GM19467 (cell line): Measurements from ENCODE around the gene G2E3.
A peak's percentile ranks its signal among the peaks of the same experiment; 100 is the strongest.
"Not testable (repeated sequence)": the region's sequence is repeated elsewhere in the genome, so short reads cannot be mapped to it uniquely, and the experiment has no call there.

ENCODE experiments used
- ATAC-seq: cut with Tn5 transposase; IDR thresholded peaks from one replicate; pipeline ENCODE4 v1.9.1; 2021; ENCODE audit warnings: mild to moderate bottlenecking, moderate library complexity; ENCODE audit not compliant: unreplicated experiment

G2E3 gene

GRCh38 chr14:30600922-30601918 lies 42.3 kb downstream of the G2E3 start:
- ATAC-seq, result no peak

- ATAC-seq, result no peak
These were observed 44.4 kb downstream of the G2E3 start for GRCh38 chr14:30603402-30603801.

- ATAC-seq, result not testable (repeated sequence)
These were observed 45.7 kb downstream of the G2E3 start for GRCh38 chr14:30604696-30605095.

- no peak for ATAC-seq
These were observed 48.3 kb downstream of the G2E3 start for GRCh38 chr14:30607156-30607780.

- no peak for ATAC-seq
These were observed 49.6 kb downstream of the G2E3 start for GRCh38 chr14:30608533-30609006.

GRCh38 chr14:30610787-30611343 lies 51.9 kb downstream of the G2E3 start:
- ATAC-seq, result no peak

- no peak for ATAC-seq
These were observed 55.2 kb downstream of the G2E3 start for GRCh38 chr14:30614155-30614554.

- ATAC-seq, result peak; percentile 41
These were observed 61.2 kb downstream of the G2E3 start for GRCh38 chr14:30620178-30620577.

- ATAC-seq, result peak; percentile 2
These were observed 62.5 kb downstream of the G2E3 start for GRCh38 chr14:30621354-30621939.

GRCh38 chr14:30621940-30622830 lies 63.2 kb downstream of the G2E3 start, which contains the start of gene SCFD1:
Gene SCFD1, plus strand, starts transcription at chr14:30622319. Its CDS starts 20 bp downstream, at chr14:30622339.
- ATAC-seq, result peak; percentile 92

- ATAC-seq, result no peak
These were observed 64.6 kb downstream of the G2E3 start for GRCh38 chr14:30623412-30624131.

- ATAC-seq, result no peak
These were observed 65.1 kb downstream of the G2E3 start for GRCh38 chr14:30624132-30624423.

- ATAC-seq, result no peak
These were observed 66.6 kb downstream of the G2E3 start for GRCh38 chr14:30625533-30625932.

- not testable (repeated sequence) for ATAC-seq
These were observed 70.5 kb downstream of the G2E3 start for GRCh38 chr14:30629432-30629831.

GRCh38 chr14:30630248-30630647 lies 71.3 kb downstream of the G2E3 start:
- ATAC-seq, result no peak

- no peak for ATAC-seq
These were observed 73.8 kb downstream of the G2E3 start for GRCh38 chr14:30632730-30633129.

GRCh38 chr14:30638926-30639325 lies 80.0 kb downstream of the G2E3 start:
- no peak for ATAC-seq

- no peak for ATAC-seq
These were observed 82.2 kb downstream of the G2E3 start for GRCh38 chr14:30641207-30641606.

- not testable (repeated sequence) for ATAC-seq
These were observed 85.5 kb downstream of the G2E3 start for GRCh38 chr14:30644462-30644861.

- ATAC-seq, result no peak
These were observed 86.6 kb downstream of the G2E3 start for GRCh38 chr14:30645600-30645999.
